ENCODE results near the gene OR9A2. TPM values are rescaled to one million over a fixed set of nuclear protein-coding genes. Genes with fewer than 3 reads are reported as not detected.
A peak's percentile ranks its signal among the peaks of the same experiment; 100 is the strongest.

Gene OR9A2
- total and polyA plus RNA-seq, 3 donors from 2014 or later, result 0.99 to 3.5 TPM; not detected in 1

GRCh38 chr7:143012001-143012400 lies 14.9 kb downstream of the OR9A2 start:
- Histone ChIP-seq H3K4me1 (peaks cover 18% of the 10 kb centered on the region), H3K27ac (no peak overlapping the region), H3K27me3 (no peaks in the 10 kb centered on the region), H3K36me3 (ENCODE audit: low read depth, missing control alignments) (no peaks in the 10 kb centered on the region), H3K4me3 (no peak overlapping the region), H3K9me3 (no peaks in the 10 kb centered on the region)
- 91% methylated on average over 7 of the region's 7 CpGs for WGBS, 2 donors
- DNase-seq, result no peak
- TF ChIP-seq CTCF (IDR thresholded peaks at IDR 0.05) (no peak), POLR2A (IDR thresholded peaks at IDR 0.05) (no peak)
- intact Hi-C loops (cut with DNase I; ENCODE audit: low total_unique reads), result no loop called here

DNA sequence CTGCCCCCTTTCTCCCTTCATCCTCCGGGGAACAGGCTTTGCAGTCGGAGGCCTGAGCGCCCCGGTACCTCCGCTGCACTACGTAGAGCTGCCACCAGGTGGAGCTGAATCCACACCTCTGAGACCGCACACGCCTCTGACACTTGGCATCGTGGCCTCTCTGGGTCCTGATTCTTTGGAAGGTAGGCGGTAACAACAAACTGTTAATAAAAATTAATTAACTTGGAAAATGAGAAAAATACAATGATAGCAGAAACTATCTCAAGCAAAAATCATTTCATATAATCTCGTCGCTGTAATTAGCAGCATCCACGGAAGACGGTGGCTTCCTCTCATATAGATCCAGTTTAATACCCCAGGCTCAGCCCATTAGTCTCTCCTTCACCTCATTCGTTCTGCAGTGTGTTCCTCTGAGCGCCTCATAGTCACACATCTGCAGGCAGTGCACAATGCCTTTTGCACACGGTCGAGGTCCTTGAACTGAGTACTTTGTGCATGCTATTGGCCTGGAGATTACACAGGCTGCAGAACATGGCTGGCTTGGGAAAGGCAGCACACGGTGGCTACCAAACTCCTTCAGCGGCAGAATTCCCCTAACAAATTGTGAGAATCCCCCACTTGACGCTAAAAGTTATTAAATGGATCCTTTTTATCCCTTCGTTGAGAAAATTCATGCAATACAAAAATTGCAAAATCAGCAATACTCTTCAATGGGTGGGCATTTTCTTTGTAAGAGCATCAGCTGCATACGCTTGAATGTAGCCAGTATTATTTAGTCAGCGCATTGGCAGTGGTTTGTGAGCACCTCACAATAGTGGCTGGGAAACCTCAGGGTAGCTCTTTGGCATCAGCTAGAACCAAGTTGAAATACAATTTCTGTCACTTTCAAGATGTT lies 18.7 kb downstream of the OR9A2 start:
- Histone ChIP-seq H3K4me1 (peaks cover under 1% of the 10 kb centered on the region), H3K36me3 (ENCODE audit: low read depth, missing control alignments) (no peaks in the 10 kb centered on the region), H3K27ac (no peak overlapping the region), H3K27me3 (no peaks in the 10 kb centered on the region), H3K4me3 (no peak overlapping the region), H3K9me3 (no peaks in the 10 kb centered on the region)
- intact Hi-C loops (cut with DNase I; ENCODE audit: low total_unique reads), result loop anchor here (5.0 to 10.0 kb wide), 2 partner anchors 143 to 204 kb away; no protein-coding TSS in a partner anchor
- peak; percentile 96 to 98 (median 97) for TF ChIP-seq CTCF (IDR thresholded peaks at IDR 0.05)
- no peak for TF ChIP-seq POLR2A (IDR thresholded peaks at IDR 0.05)
- 22 to 36% methylated on average over 24 of the region's 24 CpGs for WGBS, 2 donors
- peak; percentile 91 for DNase-seq

DNA sequence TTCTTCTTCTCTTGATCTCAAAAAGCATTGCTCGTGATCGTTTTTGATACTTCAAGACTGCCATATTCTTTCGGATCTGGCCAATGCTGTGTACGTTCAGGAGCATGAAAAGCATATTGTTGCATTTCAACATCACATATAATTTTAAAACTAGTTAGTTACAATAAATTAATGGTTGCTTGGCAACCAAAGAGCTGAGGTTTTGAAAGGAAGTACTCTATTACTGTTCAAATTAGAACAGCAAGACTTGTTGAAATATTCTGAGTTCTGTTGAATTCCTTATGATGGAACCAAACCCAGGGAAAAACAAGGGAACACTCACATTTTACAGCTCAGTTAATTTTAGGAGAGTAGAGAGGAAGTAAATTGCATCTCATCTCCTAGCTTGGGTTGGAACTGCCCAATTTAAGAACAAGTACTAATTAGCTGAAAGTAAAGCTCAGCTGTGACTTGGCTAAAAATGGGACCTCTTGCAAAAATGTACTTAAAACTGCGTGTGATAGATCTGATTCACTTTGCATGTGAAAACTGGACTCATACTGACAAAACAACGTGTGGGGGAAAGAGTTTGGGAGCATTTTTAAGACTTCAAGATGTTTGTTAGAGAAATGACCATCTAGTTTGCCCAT lies 21.2 kb downstream of the OR9A2 start:
- Histone ChIP-seq H3K4me3 (no peak overlapping the region), H3K4me1 (peaks cover 4% of the 10 kb centered on the region), H3K9me3 (no peaks in the 10 kb centered on the region), H3K27me3 (no peaks in the 10 kb centered on the region), H3K36me3 (ENCODE audit: low read depth, missing control alignments) (no peaks in the 10 kb centered on the region), H3K27ac (no peak overlapping the region)
- 74 to 80% methylated on average over 6 of the region's 6 CpGs for WGBS, 2 donors
- intact Hi-C loops (cut with DNase I; ENCODE audit: low total_unique reads), result loop anchor here (5.0 to 10.0 kb wide), 2 partner anchors 141 to 207 kb away; no protein-coding TSS in a partner anchor
- no peak for TF ChIP-seq CTCF (IDR thresholded peaks at IDR 0.05)
- TF ChIP-seq POLR2A (IDR thresholded peaks at IDR 0.05), result no peak
- DNase-seq, result no peak

DNA sequence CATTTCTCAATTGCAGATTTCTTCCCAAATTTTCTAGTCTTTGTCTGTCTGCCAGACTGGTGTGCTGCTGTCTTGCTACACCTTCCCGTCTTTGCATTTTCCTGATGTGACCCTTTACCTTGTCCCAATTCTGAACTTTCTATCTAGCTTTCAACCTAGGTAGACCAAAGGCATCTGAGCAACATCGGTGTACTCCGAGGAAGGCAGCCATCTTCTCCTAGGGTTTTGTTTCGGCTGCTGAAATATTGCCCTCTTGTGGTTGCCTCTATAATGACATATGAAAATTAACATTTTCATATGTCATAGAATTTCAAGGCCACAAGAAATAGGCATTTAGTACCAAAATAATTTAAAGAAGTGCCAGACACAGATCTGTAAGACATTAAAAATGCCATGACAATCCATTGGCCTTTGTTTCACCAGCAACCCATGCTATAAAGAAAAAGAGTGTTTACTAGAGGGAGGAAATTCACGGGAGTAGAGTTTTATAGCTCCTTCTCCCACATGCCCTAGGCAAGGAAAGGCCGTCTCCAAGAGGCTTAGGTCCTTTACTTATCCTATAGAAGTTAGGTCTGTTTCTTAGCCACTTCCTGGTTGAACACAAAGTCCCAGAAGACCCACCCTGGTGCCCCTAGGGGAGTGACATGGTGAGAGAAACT lies 23.4 kb downstream of the OR9A2 start:
- TF ChIP-seq CTCF (IDR thresholded peaks at IDR 0.05) (peak; percentile 80 to 83 (median 82)), POLR2A (IDR thresholded peaks at IDR 0.05) (no peak)
- Histone ChIP-seq H3K4me1 (peaks cover 4% of the 10 kb centered on the region), H3K4me3 (no peak overlapping the region), H3K27me3 (no peaks in the 10 kb centered on the region), H3K9me3 (no peaks in the 10 kb centered on the region), H3K36me3 (ENCODE audit: low read depth, missing control alignments) (no peaks in the 10 kb centered on the region), H3K27ac (no peak overlapping the region)
- intact Hi-C loops (cut with DNase I; ENCODE audit: low total_unique reads), result loop anchor here (10.0 kb wide), 1 partner anchor 139 kb away; no protein-coding TSS in a partner anchor
- peak; percentile 40 for DNase-seq
- 16 to 23% methylated on average over 6 of the region's 6 CpGs for WGBS, 2 donors
